Fibroblast of skin of scalp (primary cell): Measurements from ENCODE around the gene ANKS1B.
"Not testable (repeated sequence)": the region's sequence is repeated elsewhere in the genome, so short reads cannot be mapped to it uniquely, and the experiment has no call there.

ENCODE experiments used
- DNase-seq: peaks from one replicate; pipeline ENCODE4 v3.0.0-alpha.2; 2013

The ANKS1B gene

GRCh38 chr12:99352269-99352668, 632.5 kb downstream of the ANKS1B start:
- no peak for DNase-seq

GRCh38 chr12:99343960-99344359, 640.8 kb downstream of the ANKS1B start:
- DNase-seq, result no peak

DNA sequence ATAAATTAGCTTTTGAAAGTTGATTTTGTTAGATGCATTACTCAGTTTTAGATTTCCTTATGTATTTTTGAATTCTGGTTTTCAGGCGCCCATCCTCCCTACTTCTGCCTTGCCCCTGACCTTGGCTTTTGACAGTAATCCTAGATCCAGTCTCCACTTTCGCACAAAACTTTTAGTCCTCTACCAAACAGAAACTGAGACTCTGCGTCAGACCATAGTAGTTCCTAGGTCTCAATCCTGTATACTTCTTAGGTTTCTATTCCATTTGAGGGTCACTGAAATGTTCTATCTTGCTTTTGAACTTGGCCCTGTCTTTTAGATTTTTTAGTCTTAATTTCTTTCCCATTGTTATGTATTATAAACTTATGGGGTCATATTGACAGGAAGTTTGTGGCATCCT, 645.1 kb downstream of the ANKS1B start:
- no peak for DNase-seq

DNA sequence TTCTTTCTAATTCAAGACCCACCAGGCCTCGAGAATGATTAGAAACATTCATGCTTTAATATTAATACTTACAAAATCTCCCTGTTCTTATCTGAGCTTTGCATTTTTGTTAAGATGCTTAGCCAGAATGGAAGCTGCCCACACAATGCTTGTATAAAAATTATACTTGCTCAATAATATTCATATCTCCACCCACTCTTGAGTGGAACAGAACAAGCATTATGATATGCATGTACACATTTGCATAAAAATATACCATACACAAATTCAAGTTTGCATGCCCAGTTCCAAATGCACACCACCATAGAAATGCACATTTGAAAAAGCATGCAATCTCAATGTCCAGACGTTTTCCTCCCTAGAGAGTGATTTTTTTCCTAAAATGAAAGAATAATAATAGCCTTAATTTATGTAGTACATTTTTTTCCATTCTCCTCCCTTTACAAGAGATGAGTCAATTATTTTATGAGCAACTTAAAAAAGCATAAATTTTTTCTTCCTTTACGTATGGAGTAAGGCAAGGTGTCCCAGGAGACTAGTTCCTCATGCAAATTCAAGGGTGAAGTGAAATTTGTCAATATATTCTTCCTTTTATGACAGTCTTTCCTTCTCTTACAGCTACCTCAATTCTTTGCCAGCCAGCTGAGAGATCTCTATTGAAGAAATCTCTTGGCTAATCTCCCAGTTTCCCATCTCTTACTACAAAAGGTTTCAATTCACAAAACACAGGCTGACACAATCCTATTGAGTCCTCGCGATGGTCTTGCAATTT, 650.3 kb downstream of the ANKS1B start:
- no peak for DNase-seq

GRCh38 chr12:99332936-99333591, 651.7 kb downstream of the ANKS1B start:
- DNase-seq, result no peak

- DNase-seq, result no peak
These were observed 654.5 kb downstream of the ANKS1B start for GRCh38 chr12:99330216-99330615.

DNA sequence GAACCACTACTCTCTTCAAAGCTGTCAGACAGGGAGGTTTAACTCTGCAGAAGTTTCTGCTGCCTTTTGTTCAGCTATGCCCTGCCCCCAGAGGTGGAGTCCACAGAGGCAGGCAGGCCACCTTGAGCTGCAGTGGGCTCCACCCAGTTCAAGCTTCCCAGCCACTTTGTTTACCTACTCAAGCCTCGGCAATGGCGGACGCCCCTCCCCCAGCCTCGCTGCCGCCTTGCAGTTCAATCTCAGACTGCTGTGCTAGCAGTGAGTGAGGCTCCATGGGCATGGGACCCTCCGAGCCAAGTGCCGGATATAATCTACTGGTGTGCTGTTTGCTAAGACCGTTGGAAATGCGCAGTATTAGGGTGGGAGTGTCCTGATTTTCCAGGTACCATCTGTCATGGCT, 663.5 kb downstream of the ANKS1B start:
- DNase-seq, result not testable (repeated sequence)

DNA sequence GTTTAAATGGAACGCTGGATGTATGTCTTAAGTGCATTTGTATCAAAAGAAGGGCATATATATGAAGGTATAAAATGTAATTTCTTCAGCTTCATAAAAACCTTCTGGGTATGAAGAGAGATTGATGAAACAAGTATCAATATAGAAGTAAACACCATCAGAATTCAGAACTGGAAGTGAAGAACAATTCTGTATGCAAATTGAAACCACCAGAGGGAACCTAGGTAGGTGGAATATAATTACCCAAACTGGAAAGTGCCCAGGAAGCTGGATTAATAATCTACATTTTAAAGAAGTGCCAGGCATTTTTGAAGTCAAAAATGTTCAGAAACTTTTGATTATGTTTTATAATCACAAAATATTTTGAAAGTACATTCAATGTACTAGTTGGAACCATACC, 673.4 kb downstream of the ANKS1B start:
- DNase-seq, result no peak

- DNase-seq, result no peak
These were observed 674.9 kb downstream of the ANKS1B start for GRCh38 chr12:99309812-99310211.

GRCh38 chr12:99302874-99303273, 681.9 kb downstream of the ANKS1B start:
- DNase-seq, result no peak

- DNase-seq, result no peak
These were observed 697.6 kb downstream of the ANKS1B start for GRCh38 chr12:99287136-99287535.

- no peak for DNase-seq
These were observed 700.6 kb downstream of the ANKS1B start for GRCh38 chr12:99284161-99284560.

- DNase-seq, result no peak
These were observed 702.1 kb downstream of the ANKS1B start for GRCh38 chr12:99282624-99283023.

DNA sequence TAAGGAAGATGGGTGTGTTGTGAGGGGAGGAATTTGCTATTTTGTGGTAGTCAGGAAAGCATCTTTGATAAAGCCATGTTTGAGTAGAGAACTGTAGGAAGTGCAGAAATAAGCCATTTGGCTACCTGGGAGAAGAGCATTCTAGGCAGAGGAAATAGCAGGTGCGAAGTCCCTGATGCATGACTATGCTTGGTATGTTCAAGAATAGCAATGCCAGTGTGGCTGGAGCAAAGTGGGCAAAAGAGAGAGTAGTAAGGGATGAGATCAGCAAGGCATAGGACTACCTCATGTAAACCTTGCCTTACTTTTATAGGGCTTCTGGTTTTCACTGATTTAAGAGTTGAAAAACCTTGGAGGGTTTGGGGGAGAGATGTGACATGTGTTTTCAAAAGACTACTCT, 702.6 kb downstream of the ANKS1B start:
- no peak for DNase-seq

DNA sequence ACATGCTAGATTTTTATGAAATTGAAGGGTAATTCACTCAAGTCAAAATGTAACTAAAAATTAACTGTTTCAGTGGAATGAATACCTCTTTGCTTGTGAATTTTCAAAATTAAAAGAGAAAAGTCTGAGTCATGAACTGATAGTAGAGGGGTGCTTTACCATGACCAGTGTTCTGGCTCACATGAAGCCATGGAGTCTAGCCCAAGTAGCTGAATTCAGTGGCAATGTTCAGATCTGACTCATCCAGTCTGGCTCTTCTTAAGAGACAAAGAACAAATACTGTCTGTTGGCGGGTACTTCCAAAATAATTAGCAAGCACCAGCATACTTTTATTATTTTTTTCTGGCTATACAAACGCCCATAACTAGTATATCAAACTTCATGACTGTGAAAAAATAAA, 703.5 kb downstream of the ANKS1B start:
- DNase-seq, result no peak

DNA sequence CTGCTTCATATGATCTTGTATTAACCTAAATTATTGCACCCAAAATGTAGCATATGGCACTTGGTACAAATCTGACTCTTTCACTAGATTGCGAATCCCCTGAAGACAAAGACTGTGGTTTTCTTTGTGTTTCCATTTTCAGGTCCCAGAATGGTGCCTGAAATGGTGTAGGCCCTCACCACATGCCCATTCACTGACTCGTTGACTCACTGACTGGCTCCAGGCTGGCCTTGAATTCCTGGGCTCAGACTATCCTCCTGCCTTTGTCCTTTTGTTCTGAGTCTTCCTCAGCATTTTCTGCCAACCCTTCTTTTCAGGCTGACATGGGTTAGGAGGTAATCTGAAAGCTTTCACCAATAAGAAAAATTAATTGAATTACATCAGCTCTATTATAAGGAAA, 705.8 kb downstream of the ANKS1B start:
- no peak for DNase-seq

DNA sequence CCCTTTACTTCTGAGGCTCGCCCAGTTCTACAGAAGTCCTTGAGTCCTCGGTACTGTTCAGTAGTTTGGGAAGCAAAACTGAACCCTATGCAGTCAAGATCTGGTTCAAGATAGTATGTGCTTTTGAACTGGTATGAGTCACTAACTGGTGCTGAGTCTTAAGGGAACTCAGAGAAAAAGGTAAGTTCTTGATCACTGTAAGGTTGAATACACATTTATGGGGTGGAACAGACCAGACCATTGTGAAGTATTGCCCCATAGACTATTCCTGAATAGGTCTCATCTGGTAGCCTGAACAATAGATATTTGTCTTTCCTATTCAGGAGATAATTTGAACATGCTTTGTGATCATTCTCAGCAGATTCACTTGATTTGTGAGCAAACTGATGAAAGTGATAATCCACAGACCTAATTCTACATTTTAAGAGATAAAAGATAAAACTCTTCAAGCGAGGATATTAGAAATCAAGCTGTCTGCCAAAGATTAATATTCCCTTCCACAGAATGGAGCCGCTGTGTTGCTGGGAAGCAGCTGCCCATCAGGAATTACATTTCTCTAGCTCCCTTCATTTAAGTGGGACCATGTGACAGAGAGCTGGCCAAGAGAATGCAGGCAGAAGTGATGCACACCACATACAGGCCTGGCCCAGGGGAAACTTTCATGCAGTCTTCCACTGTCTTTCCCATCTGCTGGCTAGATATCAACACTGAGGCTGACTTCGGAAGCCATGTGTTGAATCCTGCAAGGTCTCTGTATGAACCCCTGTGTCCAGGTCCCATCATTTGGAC, 707.0 kb downstream of the ANKS1B start:
- no peak for DNase-seq

- DNase-seq, result no peak
These were observed 713.7 kb downstream of the ANKS1B start for GRCh38 chr12:99271071-99271470.

DNA sequence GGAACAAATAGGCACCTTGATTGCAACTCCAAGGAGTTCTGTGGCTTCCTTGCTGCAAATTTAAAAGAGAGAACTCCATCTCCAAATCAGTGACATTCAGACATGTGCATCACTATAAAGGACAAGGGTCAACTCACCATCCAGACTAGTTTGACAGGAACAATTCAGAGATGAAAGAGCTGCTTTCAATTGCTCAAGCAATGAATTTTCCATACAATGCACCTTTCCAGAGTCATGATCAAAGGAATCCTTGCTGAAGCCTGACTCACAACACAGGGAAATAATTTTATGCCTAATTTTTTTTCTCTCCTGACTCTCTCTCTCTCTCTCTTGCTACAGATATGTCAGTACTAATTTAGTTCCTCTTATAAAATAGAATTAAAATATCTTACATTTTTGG, 717.7 kb downstream of the ANKS1B start:
- no peak for DNase-seq

DNA sequence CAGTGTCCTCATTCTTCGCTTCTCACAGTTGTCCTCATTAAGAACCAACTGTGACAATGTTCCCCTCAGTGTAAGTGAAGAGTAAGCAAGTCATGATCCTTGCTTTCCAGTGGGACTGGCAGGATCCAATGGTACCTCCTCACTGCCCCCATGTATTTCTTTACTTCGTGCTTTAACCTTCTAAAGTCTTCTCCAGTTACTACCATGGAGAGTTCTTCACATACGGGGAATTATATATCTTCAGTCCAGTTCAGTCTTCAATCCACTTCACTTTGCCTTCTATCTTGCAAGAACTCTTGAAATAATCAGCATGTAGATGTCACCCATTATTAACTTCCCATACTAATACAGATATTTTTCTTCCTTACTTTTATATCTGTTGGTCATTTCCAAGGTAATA, 719.1 kb downstream of the ANKS1B start:
- DNase-seq, result no peak

GRCh38 chr12:99261256-99261655, 723.5 kb downstream of the ANKS1B start:
- DNase-seq, result no peak

- no peak for DNase-seq
These were observed 724.2 kb downstream of the ANKS1B start for GRCh38 chr12:99260456-99260996.
